Liver (tissue), 9 donors: Measurements from ENCODE around the gene KANSL1L. TPM values are rescaled to one million over a fixed set of nuclear protein-coding genes. Genes with fewer than 3 reads are reported as not detected.

Source experiments
- DNase-seq: peaks from one replicate; pipeline ENCODE4 v3.0.0-alpha.2; 2017; ENCODE audit warnings: low spot score
- H3K27ac ChIP-seq, 2 donors: one replicate each; pipeline ENCODE4 v1.7.0; 2013; ENCODE audit warnings: inconsistent platforms in 2 of 2, low read length in 2 of 2, control low read depth in 1 of 2, low read depth in 1 of 2, mild to moderate bottlenecking in 1 of 2
- H3K27me3 ChIP-seq, 4 donors: one replicate each; pipeline versions ENCODE4 v1.6.1 to v1.7.0; 2013; ENCODE audit warnings: low read length in 3 of 4, inconsistent platforms in 1 of 4, mild to moderate bottlenecking in 1 of 4, moderate library complexity in 1 of 4; ENCODE audit not compliant: control insufficient read depth in 4 of 4, insufficient read depth in 4 of 4
- H3K36me3 ChIP-seq, 4 donors: one replicate each; pipeline versions ENCODE4 v1.6.1 to v1.7.0; 2013; ENCODE audit warnings: low read length in 3 of 4, mild to moderate bottlenecking in 3 of 4, low read depth in 1 of 4, moderate library complexity in 1 of 4; ENCODE audit not compliant: control insufficient read depth in 4 of 4, insufficient read depth in 3 of 4
- H3K4me1 ChIP-seq, 4 donors: one replicate each; pipeline versions ENCODE4 v1.6.1 to v1.7.0; 2013; ENCODE audit warnings: low read length in 3 of 4, mild to moderate bottlenecking in 3 of 4, moderate library complexity in 1 of 4; ENCODE audit not compliant: control insufficient read depth in 4 of 4, insufficient read depth in 4 of 4
- H3K4me3 ChIP-seq, 3 donors: one replicate each; pipeline versions ENCODE4 v1.6.1 to v1.7.0; 2013; ENCODE audit warnings: low read length in 3 of 3, control low read depth in 1 of 3, low read depth in 1 of 3, mild to moderate bottlenecking in 1 of 3
- H3K9ac ChIP-seq, 2 donors: one replicate each; pipeline ENCODE4 v1.7.0; 2013; ENCODE audit warnings: low read length in 2 of 2, mild to moderate bottlenecking in 2 of 2, moderate library complexity in 2 of 2, control low read depth in 1 of 2, low read depth in 1 of 2
- H3K9me3 ChIP-seq, 4 donors: one replicate each; pipeline versions ENCODE4 v1.6.1 to v1.7.0; 2013; ENCODE audit warnings: low read length in 3 of 4; ENCODE audit not compliant: control insufficient read depth in 4 of 4
- ATF3 ChIP-seq: IDR thresholded peaks from 2 replicates; pipeline ENCODE4 v1.6.1; 2016; ENCODE audit warnings: antibody characterized with exemption
- CTCF ChIP-seq: fragments of 150-350 bp; IDR thresholded peaks from 2 replicates; pipeline ENCODE4 v1.5.1; 2017; ENCODE audit warnings: improper control_type of control experiment, low read depth, low read length; ENCODE audit not compliant: missing input control
- EGR1 ChIP-seq, 2 donors: IDR thresholded peaks; 2 replicates each; pipeline ENCODE4 v1.6.1; 2016 to 2018; ENCODE audit warnings: antibody characterized with exemption in 2 of 2, low read depth in 2 of 2
- FOXA1 ChIP-seq: IDR thresholded peaks from 2 replicates; pipeline ENCODE4 v1.6.1; 2016; ENCODE audit warnings: antibody characterized with exemption
- GABPA ChIP-seq, 2 donors: IDR thresholded peaks in 1 of 2; conservative IDR thresholded peaks in 1 of 2; 2 replicates each; pipeline ENCODE4 v1.6.1; 2016; ENCODE audit warnings: antibody characterized with exemption in 2 of 2, mild to moderate bottlenecking in 1 of 2, moderate library complexity in 1 of 2
- HNF4G ChIP-seq: IDR thresholded peaks from 2 replicates; pipeline ENCODE4 v1.6.1; 2016; ENCODE audit warnings: antibody characterized with exemption
- JUND ChIP-seq, 2 donors: IDR thresholded peaks; 2 replicates each; pipeline ENCODE4 v1.6.1; 2016; ENCODE audit warnings: antibody characterized with exemption in 2 of 2
- MAX ChIP-seq: IDR thresholded peaks from 2 replicates; pipeline ENCODE4 v1.6.1; 2016; ENCODE audit warnings: antibody characterized with exemption
- RAD21 ChIP-seq, 2 donors: IDR thresholded peaks; 2 replicates each; pipeline ENCODE4 v1.6.1; 2016; ENCODE audit warnings: antibody characterized with exemption in 2 of 2, mild to moderate bottlenecking in 2 of 2
- REST ChIP-seq: IDR thresholded peaks from 2 replicates; pipeline ENCODE4 v1.6.1; 2016; ENCODE audit warnings: antibody characterized with exemption, mild to moderate bottlenecking
- SP1 ChIP-seq: IDR thresholded peaks from 2 replicates; pipeline ENCODE4 v1.6.1; 2018; ENCODE audit warnings: antibody characterized with exemption, mild to moderate bottlenecking
- TAF1 ChIP-seq: conservative IDR thresholded peaks from 2 replicates; pipeline ENCODE4 v1.6.1; 2016; ENCODE audit warnings: antibody characterized with exemption, mild to moderate bottlenecking
- YY1 ChIP-seq: IDR thresholded peaks from 2 replicates; pipeline ENCODE4 v1.6.1; 2016; ENCODE audit warnings: antibody characterized with exemption, mild to moderate bottlenecking
- ZBTB33 ChIP-seq: IDR thresholded peaks from 2 replicates; pipeline ENCODE4 v1.6.1; 2016; ENCODE audit warnings: antibody characterized with exemption
- WGBS: extraction: QIAGEN DNeasy Blood & Tissue Kit; methylation state at CpG from one replicate; pipeline ENCODE4 v1.1.7; 2013; 5-methylcytosine and 5-hydroxymethylcytosine counted together
- polyA plus RNA-seq, 2 donors: library from polyadenylated mRNA; stranded (reverse) in 1 of 2; unstranded in 1 of 2; fragments of 200-250 nt in 1 of 2; fragments of >200 nt in 1 of 2; fragmentation: Nextera tagmentation in 1 of 2; extraction: Ambion mirVana in 1 of 2; gene quantifications; one replicate each; pipeline versions ENCODE4 v1.2.1 to v1.2.3, GENCODE V29; 2013 to 2015
- total RNA-seq, 2 donors: library from RNA; depleted of rRNA; stranded (reverse); fragments of >200 nt; gene quantifications; one replicate each; pipeline ENCODE4 v1.2.3, GENCODE V29; 2014
- donor health status: healthy.
- donor health status: healthy.
- donor health status: healthy.
- donor health status: healthy.
- donor health status: healthy.

Gene KANSL1L
- total and polyA plus RNA-seq, 4 donors, result 2.1 to 31.6 (median 11.4) TPM

- under 1% methylated on average over 58 of the region's 58 CpGs for WGBS
- Histone ChIP-seq H3K9ac (peak within 1 kb of the TSS; percentile 4 to 56), H3K36me3 (no peaks in the 10 kb centered on the region), H3K27me3 (no peaks in the 10 kb centered on the region), H3K4me3 (peak within 1 kb of the TSS; percentile 73 to 90 (median 87)), H3K4me1 (peaks cover 2 to 29% (median 19%) of the 10 kb centered on the region in 4 donors), H3K9me3 (no peaks in the 10 kb centered on the region), H3K27ac (peak within 1 kb of the TSS; percentile 26 to 56)
- peak; percentile 98 for DNase-seq
- TF ChIP-seq JUND (IDR thresholded peaks at IDR 0.05), result no peak
- peak; percentile 25 for TF ChIP-seq FOXA1
- no peak for TF ChIP-seq CTCF
- TF ChIP-seq ZBTB33, result peak; percentile 48
- TF ChIP-seq EGR1 (IDR thresholded peaks at IDR 0.05; ENCODE audit: low read depth in 2 of 2), result peak in 1 of 2 donors; percentile 17
- TF ChIP-seq MAX, result peak; percentile 80
- TF ChIP-seq YY1, result peak; percentile 90
- TF ChIP-seq SP1, result peak; percentile 67
- no peak for TF ChIP-seq RAD21 (IDR thresholded peaks at IDR 0.05)
- peak; percentile 93 to 99 for TF ChIP-seq GABPA (IDR thresholded peaks at IDR 0.05 in 1 of 2, conservative IDR thresholded peaks at IDR 0.05 in 1 of 2)
Observed at GRCh38 chr2:210002158-210003157, 168.8 kb downstream of the KANSL1L start, which contains the start of gene RPE. TSS of gene RPE (plus strand) at chr2:210002638. CDS start at chr2:210002662, 24 bp downstream.

GRCh38 chr2:210000464-210001324, 170.5 kb downstream of the KANSL1L start:
- Histone ChIP-seq H3K9me3 (no peaks in the 10 kb centered on the region), H3K36me3 (no peaks in the 10 kb centered on the region), H3K4me1 (peaks cover 2 to 26% (median 18%) of the 10 kb centered on the region in 4 donors), H3K4me3 (no peak overlapping the region), H3K27me3 (no peaks in the 10 kb centered on the region), H3K9ac (no peak overlapping the region), H3K27ac (no peak overlapping the region)
- DNase-seq, result no peak
- TF ChIP-seq CTCF, result no peak
- no peak for TF ChIP-seq ATF3
- no peak for TF ChIP-seq JUND (IDR thresholded peaks at IDR 0.05)
- TF ChIP-seq EGR1 (IDR thresholded peaks at IDR 0.05; ENCODE audit: low read depth in 2 of 2), result no peak
- TF ChIP-seq REST, result no peak
- TF ChIP-seq TAF1, result no peak
- TF ChIP-seq MAX, result no peak
- TF ChIP-seq HNF4G, result no peak
- TF ChIP-seq YY1, result no peak
- 98% methylated on average over 32 of the region's 32 CpGs for WGBS
